ENCODE results near the gene SLC18A3.

SLC18A3 gene

DNA sequence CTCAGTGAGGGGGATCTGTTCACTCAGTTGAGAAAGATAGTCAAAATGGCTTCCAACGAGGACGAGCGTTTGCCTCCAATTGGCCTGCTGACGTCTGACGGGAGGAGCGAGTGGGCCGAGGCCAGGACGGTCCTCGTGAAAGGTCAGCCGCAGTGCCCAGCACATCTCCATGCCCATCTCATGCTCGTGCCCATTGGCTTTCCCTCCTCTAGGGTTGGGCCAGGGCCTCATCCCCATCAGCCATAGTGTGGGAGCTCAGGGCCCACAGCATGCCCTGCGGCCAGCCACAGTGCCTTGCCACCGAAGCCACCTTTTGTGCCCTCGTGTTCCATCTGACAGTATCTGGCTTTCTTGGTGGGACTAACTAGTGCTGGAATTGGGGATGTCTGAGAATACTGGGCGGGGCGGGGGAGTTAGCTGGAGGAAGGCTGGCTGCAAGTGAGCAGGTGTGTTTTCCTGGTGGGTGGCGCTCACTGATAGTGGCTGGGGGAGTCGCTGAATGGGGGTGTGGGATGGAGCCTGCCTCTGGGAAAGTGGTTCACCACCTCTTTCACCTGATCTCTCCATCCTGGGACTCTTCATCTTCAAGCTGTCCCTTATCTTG, 17.6 kb downstream of the SLC18A3 start:
- no peak for DNase-seq (ENCODE audit: low spot score)

DNA sequence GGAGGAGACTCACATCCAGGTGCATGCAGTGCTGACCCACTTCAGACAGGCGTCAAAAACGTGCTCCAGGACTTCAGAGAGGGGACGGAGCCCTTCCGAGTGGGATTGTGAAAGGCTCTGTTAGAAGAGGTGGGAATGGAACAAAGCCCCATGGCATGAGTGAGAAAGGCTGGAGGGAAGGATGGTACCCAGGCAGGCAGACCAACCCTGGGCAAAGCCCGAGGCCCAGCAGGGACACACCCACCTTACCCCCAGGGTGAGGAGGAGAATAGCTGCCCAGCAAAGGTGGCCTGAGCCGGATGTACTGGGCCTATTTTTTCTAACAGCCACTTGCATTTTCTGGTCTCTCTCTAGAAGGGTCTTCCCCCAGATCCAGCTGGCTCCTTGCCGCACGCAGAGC, 18.5 kb downstream of the SLC18A3 start:
- no peak for DNase-seq (ENCODE audit: low spot score)

DNA sequence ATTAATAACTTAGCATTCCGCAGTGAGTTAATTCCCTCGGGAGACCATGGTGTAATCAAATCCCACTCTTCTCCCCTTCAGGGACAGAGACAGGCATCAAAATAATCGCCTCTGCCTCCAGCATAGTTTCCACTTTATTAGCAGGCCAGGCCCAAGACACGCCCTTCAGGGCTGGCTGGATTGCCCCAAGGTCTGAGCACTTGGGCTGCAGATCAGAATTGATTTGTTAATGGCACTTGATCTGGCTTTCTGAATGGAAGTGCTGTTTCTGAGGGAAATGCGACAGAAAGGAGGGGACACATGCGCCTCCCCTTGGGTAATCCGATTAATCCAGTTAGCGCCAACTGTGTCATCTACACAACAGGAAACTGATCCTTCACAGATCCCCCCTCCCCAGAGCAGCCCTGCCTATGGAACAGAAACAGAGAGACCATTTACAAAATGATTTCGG, 19.3 kb downstream of the SLC18A3 start:
- DNase-seq (ENCODE audit: low spot score), result no peak

DNA sequence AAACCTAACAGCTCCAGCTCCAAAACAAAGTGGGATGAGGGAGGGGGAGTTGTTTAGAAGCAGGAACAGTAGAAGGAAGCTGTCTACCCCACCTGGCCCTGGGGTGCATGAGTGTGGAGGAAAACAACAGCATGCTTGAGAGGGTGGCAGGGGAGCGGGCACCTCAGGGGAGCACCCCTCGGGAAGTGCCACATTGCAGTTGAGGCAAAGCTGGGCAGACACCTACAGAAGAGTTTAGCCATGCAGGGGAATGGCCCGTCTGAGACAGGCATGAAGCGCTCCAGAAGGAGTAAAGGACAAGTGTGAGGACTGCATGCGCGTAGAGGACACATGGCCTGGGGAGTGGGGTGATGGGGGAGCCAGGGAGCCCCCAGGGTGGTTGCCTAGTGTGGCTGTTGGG, 21.9 kb downstream of the SLC18A3 start:
- DNase-seq (ENCODE audit: low spot score), result no peak

DNA sequence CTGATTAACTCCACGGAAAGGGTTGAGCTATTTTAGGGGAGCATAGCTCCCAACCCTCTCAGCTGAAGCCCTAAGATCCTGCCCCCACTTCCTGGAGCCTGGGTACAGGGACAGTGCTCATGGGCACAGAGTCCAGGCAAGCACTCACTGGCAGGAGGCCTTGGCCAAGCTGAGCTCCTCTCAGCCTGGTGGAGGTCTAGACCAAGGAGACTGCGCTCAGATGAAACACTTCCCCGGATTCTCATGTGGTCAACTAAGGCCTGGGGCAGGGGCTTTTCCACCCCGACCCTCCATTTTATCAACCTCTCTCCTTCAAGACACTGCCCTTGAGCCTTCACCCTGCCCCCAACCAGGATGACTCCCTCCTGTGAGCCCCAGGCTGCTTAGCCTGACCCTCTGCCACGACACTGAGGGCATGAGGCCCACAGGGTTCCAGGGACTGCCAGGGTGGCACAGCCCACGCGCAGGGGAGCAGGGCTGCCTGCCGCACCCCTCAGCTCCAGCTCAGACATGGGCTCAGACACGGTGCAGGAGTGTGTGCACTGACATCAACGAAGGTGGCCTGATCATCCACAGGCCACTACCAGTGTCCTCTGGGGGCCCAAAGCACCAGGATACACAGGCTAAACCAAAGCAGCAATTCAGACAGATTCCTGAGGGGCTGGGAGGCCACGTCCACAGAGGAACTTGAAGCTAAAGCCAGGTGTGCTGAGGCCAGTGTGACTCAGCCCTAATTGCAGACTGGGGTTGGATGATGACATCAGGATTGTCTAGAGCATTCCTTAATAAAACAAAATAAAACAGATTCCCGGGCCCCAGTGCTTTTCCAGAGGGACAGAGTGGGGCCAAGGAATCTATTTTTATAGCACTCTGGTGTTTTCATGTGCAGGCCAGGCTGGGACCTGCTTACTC, 22.6 kb downstream of the SLC18A3 start:
- no peak for DNase-seq (ENCODE audit: low spot score)

DNA sequence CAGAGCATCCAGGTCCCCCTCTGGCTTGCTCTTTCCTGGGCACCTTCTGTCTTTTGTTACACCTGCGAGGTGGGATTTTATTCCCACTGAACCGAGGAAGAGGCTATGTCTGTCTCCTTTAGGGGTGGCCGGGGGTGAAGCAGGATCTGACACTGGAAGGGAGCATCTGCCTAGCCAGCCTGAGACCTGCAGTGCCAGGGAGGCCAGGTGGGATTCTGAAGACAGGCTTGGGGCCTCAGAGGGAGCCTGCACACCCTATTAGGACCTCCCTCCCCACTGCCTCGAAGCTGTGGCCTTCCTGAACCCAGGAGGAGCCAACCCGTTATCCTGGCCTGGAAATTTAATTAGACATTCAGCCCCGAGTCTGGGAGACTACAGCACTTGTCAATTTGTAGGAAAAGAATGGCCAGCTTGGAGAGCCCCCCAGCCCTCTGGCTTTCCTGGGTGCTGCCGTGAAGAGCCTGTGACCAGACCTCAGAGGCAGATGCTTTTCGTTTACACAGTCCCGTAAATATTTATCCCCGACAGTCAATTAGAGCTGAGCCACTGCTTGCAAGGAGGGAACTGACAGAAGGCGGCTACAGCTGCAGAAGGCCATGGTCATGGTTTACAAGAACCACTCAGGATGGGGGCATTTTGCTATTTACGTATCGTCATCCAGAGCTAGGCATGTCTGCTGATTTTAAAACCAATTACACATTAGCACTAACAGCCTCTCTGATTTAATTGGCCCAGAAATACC, 23.4 kb downstream of the SLC18A3 start:
- DNase-seq (ENCODE audit: low spot score), result no peak

DNA sequence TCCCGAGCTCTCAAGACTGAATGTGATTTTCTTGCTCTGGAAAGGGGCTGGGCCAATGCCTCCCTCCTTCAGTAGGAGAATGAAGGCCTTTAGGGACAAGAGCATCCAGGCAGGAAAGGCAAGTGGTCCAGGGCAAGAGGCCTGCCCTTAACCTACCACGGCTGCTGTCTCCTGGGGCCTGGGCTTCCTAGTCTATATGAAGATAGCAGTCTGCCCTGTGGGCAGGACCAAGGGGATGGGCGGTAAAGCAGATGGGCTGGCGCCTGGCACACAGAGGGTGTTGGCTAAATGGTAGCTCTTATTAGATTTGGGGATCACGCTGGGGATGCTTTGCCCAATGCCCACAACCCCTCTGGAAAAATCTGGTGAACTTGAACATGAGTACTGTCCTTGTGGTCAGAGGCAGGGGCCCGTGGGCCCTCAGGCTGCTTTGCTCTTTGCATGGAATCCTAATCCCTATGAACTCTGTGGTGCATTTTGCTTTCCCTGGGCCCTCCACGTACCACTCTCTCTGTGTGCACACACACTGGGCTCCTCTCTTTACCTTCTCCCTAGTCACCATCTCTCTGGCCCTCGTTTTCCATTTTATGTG, 24.1 kb downstream of the SLC18A3 start:
- DNase-seq (ENCODE audit: low spot score), result no peak

DNA sequence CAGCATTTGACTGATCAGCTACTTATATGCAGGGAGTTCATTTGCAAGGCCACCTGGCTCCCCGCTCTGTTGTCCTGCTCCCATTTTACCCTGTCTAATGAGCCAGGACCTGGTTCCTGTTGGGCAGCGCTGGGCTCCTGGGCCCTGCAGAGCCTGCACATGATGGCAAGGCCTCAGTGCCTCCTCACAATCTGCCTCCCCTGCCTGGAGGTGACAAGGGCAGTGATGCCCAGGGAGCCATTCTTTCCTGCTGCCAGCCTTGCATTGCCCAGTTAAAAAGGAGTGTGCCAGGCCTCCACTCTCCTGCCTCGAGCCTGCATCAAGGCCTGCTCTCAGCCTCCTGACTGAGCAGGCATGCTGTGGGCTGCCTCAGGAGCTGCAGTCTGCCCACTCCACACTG, 32.2 kb downstream of the SLC18A3 start:
- no peak for DNase-seq (ENCODE audit: low spot score)

DNA sequence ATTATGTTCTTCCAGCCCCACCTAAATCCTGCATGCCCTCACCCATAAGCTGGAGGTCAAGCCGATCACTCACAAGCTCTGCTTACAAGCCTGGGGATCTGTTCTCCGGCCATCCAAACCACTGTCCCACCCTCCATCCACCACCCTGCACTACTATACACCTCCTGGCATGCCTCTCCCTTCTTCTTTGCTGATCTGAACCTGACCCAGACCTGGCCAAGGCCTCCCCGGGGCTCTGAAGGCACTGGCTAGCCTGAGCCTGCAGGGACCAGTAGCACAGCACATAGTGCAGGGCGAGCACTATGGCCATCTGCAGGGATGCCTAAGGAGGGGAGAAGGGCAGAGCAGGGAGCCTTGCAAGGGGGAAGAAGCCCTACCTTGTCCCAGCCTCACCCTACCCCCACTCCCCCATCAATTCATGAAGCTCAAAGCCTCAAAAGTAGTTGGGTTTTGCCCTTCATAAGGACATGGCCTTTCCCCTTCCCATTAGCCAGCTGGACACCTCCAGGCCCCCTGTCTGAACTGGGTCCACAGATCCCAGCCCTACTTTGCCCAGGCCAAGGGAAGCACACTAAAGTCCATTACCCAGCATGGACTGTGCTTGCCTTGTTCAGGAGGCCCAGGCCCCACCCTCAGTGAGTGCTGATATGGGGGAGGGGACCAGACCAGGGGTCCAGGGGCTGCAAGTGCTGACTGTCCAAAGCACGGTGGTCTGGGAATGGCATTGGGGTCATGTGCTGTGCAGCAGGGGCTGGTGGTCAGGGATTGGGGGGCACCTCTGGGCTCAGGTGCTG, 33.3 kb downstream of the SLC18A3 start:
- no peak for DNase-seq (ENCODE audit: low spot score)

DNA sequence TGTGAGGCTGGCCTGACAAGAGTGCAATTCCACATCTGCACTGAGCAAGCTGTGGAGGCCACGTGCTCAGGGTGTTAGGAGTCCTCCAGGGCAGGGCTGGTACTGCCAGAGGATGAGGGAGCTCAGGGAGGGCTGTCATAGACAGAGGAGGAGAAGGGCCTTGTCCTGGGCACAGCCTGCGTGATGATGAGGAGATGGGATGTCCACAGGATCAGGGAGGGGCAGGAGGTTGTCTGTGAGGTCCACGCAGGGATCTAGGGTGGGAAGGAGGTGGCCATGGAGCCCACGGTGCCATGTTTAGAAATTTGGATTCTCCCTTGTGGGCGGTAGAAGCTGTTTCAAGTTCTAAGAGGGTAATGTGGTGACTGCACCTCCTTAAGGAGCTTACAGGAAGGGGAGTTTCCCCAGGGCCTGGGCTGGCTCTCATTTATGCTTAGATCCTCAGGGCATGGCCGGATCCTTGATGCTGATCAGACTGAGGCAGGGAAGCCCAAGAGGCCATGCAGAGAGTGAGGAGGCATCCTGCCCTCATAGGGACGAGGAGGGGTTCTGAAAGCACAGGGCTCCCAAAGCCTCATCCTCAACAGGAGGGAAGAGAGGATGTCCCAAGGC, 34.0 kb downstream of the SLC18A3 start:
- no peak for DNase-seq (ENCODE audit: low spot score)

DNA sequence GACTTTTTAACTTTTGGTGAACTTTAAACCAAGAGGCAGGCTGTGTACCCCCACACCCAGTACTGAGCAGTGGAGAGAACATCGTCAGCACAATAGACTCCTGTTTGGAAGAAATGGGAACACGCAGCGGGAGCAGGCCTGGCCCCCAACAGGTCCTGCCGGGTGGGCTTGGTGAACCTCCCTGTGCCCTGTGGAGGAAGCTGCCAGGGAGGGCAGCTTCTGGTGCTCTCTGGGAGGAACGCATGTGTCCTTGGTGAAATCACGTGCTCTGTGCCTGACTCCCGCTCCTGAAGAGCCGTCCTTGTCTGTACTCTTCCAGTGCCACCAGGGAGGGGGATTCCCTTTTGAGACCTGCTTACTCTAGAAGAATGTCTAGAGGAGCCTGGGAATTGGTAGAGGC, 35.3 kb downstream of the SLC18A3 start:
- DNase-seq (ENCODE audit: low spot score), result no peak

DNA sequence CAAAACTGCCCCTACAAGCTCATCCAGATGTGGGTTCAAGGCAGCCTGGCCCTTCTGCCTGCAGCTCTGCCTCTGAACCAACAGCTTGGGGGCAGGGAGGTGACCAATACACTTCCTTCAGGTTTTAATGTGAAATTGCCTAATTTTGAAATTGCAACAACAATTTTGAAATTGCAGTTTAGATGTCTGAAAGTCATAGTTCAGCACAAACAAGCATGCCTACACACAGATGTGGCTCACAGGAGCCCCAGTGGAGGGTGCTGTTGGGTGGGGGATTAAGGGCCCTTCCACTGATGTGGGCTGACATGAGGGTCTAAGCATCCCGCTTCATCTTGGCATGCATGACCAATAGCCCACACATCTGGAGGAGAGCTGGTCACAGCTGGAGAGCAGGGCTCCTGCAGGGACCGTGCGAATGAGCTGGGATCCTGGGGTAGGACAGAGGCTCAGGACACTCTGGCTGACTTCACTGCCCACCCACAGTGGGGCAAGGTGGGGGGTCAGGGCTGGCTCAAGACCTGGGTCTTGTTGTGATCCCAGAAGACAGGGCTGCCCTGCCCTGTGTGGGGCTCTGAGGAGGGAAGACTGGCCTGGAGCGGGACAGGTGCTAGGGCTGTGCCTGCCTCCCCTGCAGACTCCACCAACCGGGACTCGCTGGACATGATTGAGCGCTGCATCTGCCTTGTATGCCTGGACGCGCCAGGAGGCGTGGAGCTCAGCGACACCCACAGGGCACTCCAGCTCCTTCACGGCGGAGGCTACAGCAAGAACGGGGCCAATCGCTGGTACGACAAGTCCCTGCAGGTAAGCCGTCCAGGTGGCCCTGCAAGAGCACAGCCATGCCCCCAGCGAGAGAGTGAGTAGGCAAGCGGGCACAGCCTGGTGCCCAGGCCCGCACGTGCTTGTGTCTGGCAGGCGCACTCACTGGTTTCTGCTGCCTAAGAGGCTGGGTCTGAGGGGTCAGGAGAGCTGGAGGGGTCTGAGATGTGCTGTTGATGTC, 36.1 kb downstream of the SLC18A3 start:
- DNase-seq (ENCODE audit: low spot score), result no peak

DNA sequence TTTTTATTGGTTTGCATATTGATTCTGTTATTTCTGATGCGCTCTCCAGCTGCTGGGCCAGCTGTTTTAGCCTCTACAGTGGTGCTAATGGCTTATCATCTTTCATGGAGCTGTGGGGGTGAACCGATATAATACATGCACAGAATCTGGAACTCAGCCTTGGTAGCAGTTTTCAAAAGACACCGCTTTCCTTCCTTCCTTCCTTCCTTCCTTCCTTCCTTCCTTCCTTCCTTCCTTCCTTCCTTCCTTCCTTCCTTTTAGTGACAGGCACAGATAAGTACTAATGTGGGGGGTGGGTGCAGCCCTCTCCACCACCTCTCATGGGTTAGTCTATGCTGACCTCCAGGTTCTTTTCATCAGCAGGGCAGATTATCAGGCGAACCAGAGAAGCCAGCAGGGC, 37.4 kb downstream of the SLC18A3 start:
- no peak for DNase-seq (ENCODE audit: low spot score)

DNA sequence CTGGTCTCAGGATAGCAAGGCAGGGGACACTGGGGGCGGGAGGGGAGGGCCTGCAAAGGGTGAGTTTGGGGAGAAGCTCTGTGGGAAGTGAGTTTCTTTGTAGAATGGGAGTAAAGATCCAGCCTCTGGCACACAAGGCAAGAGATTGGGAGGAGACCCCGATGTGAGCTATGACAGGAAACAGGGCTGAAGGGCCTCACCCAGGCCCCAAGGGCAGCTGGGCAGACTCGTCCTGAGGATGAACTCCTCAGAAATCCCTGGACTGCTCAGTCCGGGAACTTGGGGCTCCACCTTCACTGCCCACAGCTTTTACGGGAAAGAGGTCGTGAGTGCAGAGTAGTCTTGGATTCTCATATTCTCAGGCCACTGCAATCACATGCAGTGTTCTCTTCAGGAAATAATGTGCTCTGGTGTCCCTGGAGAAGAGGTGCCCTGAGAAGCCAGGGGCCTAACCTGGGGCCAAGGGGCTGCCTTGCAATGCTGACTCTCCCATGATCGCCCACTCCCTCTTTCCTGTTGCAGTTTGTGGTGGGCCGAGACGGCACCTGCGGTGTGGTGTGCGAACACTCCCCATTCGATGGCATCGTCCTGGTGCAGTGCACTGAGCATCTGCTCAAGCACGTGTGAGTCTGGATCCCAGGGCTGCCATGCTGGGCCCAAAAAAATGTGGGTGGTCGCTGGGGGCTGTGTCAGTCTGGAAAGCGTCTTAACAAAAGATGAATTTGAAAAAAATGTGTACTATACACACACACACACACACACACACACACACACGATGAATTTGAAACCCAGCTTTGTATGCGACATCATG, 38.1 kb downstream of the SLC18A3 start:
- no peak for DNase-seq (ENCODE audit: low spot score)

DNA sequence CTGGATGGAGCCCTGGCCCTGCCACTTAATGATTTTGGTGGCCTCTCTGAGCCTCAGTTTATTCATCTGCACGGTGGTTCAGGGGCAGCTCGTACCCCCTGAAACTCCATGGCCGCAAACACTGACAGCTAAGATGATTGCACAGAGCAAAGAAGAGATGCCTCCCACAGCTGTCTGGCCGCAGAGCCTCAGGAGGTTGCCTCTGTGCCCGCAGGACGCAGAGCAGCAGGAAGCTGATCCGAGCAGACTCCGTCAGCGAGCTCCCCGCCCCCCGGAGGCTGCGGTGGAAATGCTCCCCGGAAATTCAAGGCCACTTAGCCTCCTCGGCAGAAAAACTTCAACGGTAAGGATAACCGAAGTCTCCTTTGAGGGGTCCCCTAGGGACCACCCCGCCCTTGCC, 39.2 kb downstream of the SLC18A3 start:
- no peak for DNase-seq (ENCODE audit: low spot score)

DNA sequence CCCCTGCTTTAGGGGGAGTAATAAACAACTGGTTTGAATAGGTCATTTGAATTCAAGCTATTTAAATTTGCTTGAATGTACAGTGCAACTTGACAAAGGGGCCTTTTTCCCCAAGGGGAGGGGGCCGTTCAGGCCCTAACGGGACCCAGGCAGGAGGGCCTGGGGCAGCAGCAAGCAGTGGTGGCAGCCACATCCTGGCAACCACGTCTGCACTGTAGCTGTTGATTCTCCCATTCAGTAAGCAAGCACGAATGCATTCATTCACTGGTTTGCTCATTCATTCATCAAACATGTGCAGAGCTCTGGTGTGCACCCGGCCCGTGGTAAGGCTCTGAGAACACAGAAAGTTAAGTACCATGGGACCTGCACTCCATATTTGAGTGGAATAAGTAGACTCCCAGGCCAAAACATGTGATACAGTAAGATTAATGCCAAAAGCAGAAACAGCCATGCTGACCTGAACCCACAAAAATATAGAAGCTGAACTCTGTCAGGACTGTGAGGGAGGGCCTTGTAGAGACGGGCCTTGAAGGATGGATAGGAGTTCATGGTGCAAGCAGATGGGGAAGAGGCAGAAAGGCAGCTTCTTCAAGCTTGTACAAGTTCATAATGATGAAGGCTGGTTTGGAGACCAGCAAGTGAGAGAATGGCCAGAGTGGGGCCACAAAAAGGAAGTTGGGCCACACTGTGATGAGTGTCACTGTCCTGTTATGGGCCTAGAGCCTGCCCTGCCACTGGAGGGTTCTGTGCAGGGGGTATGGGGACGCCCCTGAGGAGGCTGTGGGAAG, 40.0 kb downstream of the SLC18A3 start:
- no peak for DNase-seq (ENCODE audit: low spot score)

DNA sequence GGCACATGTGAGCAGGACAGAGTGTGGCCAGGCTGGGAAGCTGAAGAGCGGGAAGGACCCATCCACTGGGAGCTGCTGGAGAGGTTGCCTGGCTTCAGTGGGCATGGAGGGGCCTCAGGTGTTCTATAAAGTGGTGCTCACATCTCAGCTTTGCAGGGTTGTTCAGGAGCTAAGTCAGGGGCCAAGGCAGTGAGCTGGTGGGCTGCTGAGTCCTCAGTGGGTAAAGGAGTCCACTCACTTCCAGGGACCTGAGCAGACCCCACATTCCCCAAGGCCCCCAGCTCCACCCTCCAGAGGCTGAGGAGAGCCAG, 40.6 kb downstream of the SLC18A3 start:
- no peak for DNase-seq (ENCODE audit: low spot score)

DNA sequence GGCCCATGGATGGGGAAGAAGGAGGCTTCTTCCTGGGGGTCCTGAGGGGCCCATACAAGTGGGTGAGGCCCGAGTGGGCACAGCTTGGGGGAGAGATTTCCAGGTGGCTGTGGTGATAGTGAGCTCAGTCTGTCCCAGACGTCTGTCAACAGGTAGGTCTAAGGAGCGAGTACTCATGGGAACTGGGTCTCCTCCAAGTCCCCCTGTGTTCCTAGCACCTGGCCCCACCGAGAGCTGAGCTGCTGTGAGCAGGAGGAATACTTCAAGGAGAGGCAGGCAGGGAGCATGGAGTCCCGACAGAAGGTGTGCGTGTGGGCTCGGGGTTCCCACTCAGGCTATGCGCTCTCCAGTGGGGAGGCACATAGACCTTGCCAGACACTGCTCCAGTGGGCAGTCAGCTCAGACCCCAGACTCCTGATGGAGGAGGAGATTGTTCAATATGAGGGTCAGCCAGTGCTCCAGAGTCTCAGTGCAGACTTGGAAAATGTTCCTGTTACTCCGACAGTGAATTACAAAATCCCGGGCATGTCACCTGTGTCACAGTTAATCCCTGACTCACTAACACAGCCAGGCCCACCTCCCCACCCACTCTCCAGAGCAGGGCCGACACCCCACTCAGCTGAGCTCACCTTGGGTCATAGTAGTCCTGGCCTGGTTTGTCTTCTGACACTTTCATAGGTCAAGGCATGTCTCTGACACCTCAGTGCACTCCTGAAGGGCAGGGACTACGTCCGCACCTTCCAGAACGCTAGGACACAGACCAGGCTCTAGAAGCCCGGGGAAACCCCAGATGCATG, 41.1 kb downstream of the SLC18A3 start:
- DNase-seq (ENCODE audit: low spot score), result no peak
